Skin epidermis (tissue), 12 donors: ENCODE data around the gene PRKCH.

Source experiments
- H3K27ac ChIP-seq, 21 experiments: fragments of 200-600 bp; sonication (generic) in 11 of 21; one replicate each; pipeline ENCODE4 v1.5.0; 2020; ENCODE audit warnings: mild to moderate bottlenecking in 3 of 21, inconsistent platforms in 2 of 21, moderate library complexity in 2 of 21
- H3K4me3 ChIP-seq, 7 experiments: fragments of 200-600 bp; sonication (generic) in 2 of 7; one replicate each; pipeline ENCODE4 v1.5.0; 2020; ENCODE audit warnings: inconsistent platforms in 2 of 7, mild to moderate bottlenecking in 2 of 7, moderate library complexity in 1 of 7

Gene PRKCH

GRCh38 chr14:61332658-61333029, 11.3 kb downstream of the PRKCH start:
- Histone ChIP-seq H3K4me3 (no peak overlapping the region), H3K27ac (peak overlapping the region in 12 of 21 experiments; percentile 16 to 93 (median 62))

GRCh38 chr14:61333087-61333486, 11.7 kb downstream of the PRKCH start:
- H3K27ac ChIP-seq: peak overlapping the region in 12 of 21 experiments; percentile 16 to 93 (median 62)
- no peak overlapping the region for H3K4me3 ChIP-seq

- peak overlapping the region in 18 of 21 experiments; percentile 1 to 93 (median 54) for H3K27ac ChIP-seq
- H3K4me3 ChIP-seq: no peak overlapping the region
These were observed 12.9 kb downstream of the PRKCH start for GRCh38 chr14:61334197-61334701.

DNA sequence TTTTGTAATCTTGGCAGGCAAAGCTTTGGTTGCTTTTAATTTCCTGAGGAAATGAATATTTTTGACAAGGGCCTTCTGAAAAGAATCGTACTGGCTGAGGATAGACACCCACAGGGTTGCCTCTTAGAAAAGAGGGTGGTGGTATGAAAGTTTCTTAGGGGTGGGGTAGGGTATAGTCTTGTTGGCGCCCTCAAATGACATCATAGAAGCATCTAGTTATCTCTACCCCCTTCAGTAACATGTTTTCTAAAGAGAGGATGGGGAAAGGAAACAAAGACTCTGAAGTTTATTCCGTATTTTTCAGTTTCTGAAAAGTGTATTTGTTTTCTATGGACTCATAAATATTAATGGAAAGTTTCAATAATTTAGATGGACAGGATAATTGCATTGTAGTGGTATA, 13.7 kb downstream of the PRKCH start:
- Histone ChIP-seq H3K4me3 (no peak overlapping the region), H3K27ac (peak overlapping the region in 11 of 21 experiments; percentile 21 to 93 (median 73))

GRCh38 chr14:61335671-61336275, 14.4 kb downstream of the PRKCH start:
- H3K4me3 ChIP-seq: no peak overlapping the region
- H3K27ac ChIP-seq: peak overlapping the region in 8 of 21 experiments; percentile 22 to 93 (median 78)

GRCh38 chr14:61337893-61338292, 16.5 kb downstream of the PRKCH start:
- H3K4me3 ChIP-seq: no peak overlapping the region
- H3K27ac ChIP-seq: peak overlapping the region in 13 of 21 experiments; percentile 2 to 93 (median 72)

DNA sequence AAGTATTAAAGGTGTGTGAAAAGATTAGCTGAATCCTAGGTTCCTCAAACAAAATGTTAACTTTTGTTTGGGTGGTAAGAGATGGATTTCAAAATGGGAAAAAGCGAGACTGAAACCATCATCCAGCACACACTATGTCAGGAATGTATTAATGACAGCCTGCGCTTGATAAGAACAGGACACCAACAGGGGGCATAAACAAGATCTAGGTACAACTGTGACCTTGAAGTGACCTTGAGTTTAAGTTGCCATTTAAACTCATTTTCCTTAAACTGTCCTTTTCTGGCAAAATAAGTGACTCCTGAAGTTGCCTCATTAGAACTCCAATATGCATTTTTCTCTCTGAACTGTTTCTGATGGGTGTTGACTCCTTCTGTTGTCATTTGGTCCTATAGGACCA, 17.1 kb downstream of the PRKCH start:
- Histone ChIP-seq H3K27ac (peak overlapping the region in 8 of 21 experiments; percentile 24 to 93 (median 78)), H3K4me3 (no peak overlapping the region)

GRCh38 chr14:61341275-61342206, 20.2 kb downstream of the PRKCH start:
- H3K4me3 ChIP-seq: no peak overlapping the region
- H3K27ac ChIP-seq: peak overlapping the region in 19 of 21 experiments; percentile 2 to 93 (median 60)

GRCh38 chr14:61342486-61342885, 21.1 kb downstream of the PRKCH start:
- no peak overlapping the region for H3K4me3 ChIP-seq
- peak overlapping the region in 18 of 21 experiments; percentile 18 to 93 (median 72) for H3K27ac ChIP-seq

DNA sequence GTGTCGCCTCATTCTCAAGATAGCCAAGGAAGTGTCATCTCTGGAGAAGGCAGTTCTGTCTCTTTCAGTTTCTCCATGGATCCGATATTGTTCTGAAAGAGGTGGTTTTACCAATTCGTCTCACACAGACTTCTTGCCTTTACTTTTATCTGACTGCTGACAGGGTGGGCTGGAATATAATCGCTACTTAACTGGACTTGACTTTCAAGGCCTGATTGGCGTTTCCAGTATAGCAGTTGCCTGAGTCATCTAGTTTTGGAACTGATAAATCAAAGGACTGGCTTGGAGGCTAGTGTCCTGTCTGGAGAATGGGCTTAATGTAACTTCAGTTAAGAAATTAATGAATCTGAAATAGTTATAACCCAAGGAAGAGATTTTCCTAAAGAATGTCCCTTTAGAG, 21.6 kb downstream of the PRKCH start:
- Histone ChIP-seq H3K27ac (peak overlapping the region in 18 of 21 experiments; percentile 18 to 93 (median 74)), H3K4me3 (no peak overlapping the region)

- H3K4me3 ChIP-seq: no peak overlapping the region
- peak overlapping the region in 18 of 21 experiments; percentile 21 to 93 (median 76) for H3K27ac ChIP-seq
These were observed 22.1 kb downstream of the PRKCH start for GRCh38 chr14:61343471-61343870.

DNA sequence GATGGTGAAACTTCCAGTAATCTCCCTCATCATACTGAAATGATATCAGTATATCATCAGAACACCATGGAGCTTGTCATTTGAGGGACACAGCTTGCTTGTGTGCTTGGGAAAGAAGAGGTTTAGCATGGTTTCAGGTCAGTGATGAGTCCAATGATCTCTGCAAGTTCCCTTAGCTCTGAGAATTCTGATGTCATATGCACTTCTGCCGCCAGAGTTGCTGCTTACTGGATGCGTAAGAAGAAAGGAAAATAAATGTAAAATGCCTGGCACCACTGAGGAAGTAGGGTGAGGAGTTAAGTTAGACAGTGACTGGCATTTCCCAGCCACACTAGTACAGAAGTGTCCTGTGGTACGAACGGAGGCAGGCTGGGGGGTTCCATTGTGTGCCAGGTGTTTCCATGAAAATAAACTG, 22.6 kb downstream of the PRKCH start:
- peak overlapping the region in 19 of 21 experiments; percentile 6 to 93 (median 74) for H3K27ac ChIP-seq
- H3K4me3 ChIP-seq: no peak overlapping the region

- H3K27ac ChIP-seq: peak overlapping the region in 18 of 21 experiments; percentile 21 to 93 (median 76)
- no peak overlapping the region for H3K4me3 ChIP-seq
These were observed 23.2 kb downstream of the PRKCH start for GRCh38 chr14:61344437-61345150.

GRCh38 chr14:61345151-61345482, 23.7 kb downstream of the PRKCH start:
- no peak overlapping the region for H3K4me3 ChIP-seq

DNA sequence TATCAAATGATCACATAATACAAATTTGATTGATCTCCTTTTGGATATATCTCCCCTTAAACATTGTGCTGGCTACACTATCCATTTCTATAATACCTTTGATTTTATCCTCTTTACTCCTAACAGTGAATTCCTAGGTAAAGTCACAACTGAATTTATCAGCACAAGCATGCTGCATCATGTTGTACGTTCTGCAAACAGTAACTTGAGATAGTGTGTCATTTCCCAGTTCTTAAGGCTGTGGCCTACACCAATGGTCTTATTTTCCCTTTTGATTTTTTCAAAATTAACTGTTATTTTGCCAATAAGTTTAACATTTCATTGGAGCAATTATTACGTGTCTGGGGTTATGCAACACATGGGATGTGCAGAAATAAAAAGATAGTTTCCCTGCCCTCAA, 24.8 kb downstream of the PRKCH start:
- Histone ChIP-seq H3K4me3 (no peak overlapping the region), H3K27ac (peak overlapping the region in 12 of 21 experiments; percentile 3 to 93 (median 80))

More at GRCh38 chr14:61345151-61345482, 23.7 kb downstream of the PRKCH start:
- H3K27ac ChIP-seq: peak overlapping the region in 17 of 21 experiments; percentile 21 to 93 (median 77)

DNA sequence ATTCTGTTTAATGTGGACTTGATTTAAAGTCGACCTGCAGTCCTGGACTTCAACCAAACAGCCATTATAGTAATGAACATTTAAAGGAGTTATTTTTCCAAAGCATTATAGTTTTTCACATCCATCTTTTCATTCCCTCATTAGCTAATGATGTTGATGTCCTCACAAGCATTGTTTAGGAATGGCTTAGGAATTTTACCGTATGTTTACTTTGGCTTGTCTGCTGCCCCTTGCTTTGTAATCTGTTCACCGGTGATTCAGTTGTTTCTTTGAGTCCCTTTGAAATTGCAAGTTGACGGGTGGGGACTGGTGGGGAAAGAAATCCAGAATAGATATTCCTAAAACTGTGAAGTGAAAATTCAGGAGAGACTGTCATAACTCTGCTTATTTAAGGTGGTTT, 25.4 kb downstream of the PRKCH start:
- no peak overlapping the region for H3K4me3 ChIP-seq
- H3K27ac ChIP-seq: peak overlapping the region in 15 of 21 experiments; percentile 3 to 93 (median 39)

- Histone ChIP-seq H3K4me3 (no peak overlapping the region), H3K27ac (peak overlapping the region in 17 of 21 experiments; percentile 6 to 93 (median 50))
These were observed 26.6 kb downstream of the PRKCH start for GRCh38 chr14:61347826-61348443.

- Histone ChIP-seq H3K4me3 (no peak overlapping the region), H3K27ac (peak overlapping the region in 7 of 21 experiments; percentile 3 to 93 (median 28))
These were observed 29.3 kb downstream of the PRKCH start for GRCh38 chr14:61350427-61351270.
